ENCODE data around the gene ADAM23.

Gene ADAM23

GRCh38 chr2:206511283-206511682, 68.0 kb downstream of the ADAM23 start:
- DNase-seq (ENCODE audit: low spot score): no peak

GRCh38 chr2:206512999-206513398, 69.7 kb downstream of the ADAM23 start:
- no peak for DNase-seq (ENCODE audit: low spot score)

- DNase-seq (ENCODE audit: low spot score): no peak
Observed at GRCh38 chr2:206515580-206515979, 72.2 kb downstream of the ADAM23 start.

- no peak for DNase-seq (ENCODE audit: low spot score)
Observed at GRCh38 chr2:206518997-206519396, 75.7 kb downstream of the ADAM23 start.

GRCh38 chr2:206520450-206520849, 77.1 kb downstream of the ADAM23 start:
- DNase-seq (ENCODE audit: low spot score): no peak

- DNase-seq (ENCODE audit: low spot score): no peak
Observed at GRCh38 chr2:206521115-206521514, 77.8 kb downstream of the ADAM23 start.

- DNase-seq (ENCODE audit: low spot score): no peak
Observed at GRCh38 chr2:206521612-206522011, 78.3 kb downstream of the ADAM23 start.

GRCh38 chr2:206526416-206526815, 83.1 kb downstream of the ADAM23 start:
- DNase-seq (ENCODE audit: low spot score): no peak

- DNase-seq (ENCODE audit: low spot score): no peak
Observed at GRCh38 chr2:206527153-206527552, 83.8 kb downstream of the ADAM23 start.

- DNase-seq (ENCODE audit: low spot score): no peak
Observed at GRCh38 chr2:206530727-206531126, 87.4 kb downstream of the ADAM23 start.

- DNase-seq (ENCODE audit: low spot score): no peak
Observed at GRCh38 chr2:206531996-206532543, 88.7 kb downstream of the ADAM23 start.

GRCh38 chr2:206533977-206534376, 90.6 kb downstream of the ADAM23 start:
- no peak for DNase-seq (ENCODE audit: low spot score)

GRCh38 chr2:206535260-206535986, 92.1 kb downstream of the ADAM23 start:
- DNase-seq (ENCODE audit: low spot score): no peak

- no peak for DNase-seq (ENCODE audit: low spot score)
Observed at GRCh38 chr2:206540757-206541156, 97.4 kb downstream of the ADAM23 start.

- no peak for DNase-seq (ENCODE audit: low spot score)
Observed at GRCh38 chr2:206543073-206543472, 99.7 kb downstream of the ADAM23 start.

GRCh38 chr2:206548383-206548782, 105.1 kb downstream of the ADAM23 start:
- DNase-seq (ENCODE audit: low spot score): no peak

- DNase-seq (ENCODE audit: low spot score): no peak
Observed at GRCh38 chr2:206555721-206556120, 112.4 kb downstream of the ADAM23 start.

GRCh38 chr2:206556357-206556949, 113.1 kb downstream of the ADAM23 start:
- peak; percentile 39 for DNase-seq (ENCODE audit: low spot score)

- no peak for DNase-seq (ENCODE audit: low spot score)
Observed at GRCh38 chr2:206557321-206557720, 114.0 kb downstream of the ADAM23 start.

- no peak for DNase-seq (ENCODE audit: low spot score)
Observed at GRCh38 chr2:206558492-206558891, 115.2 kb downstream of the ADAM23 start.

GRCh38 chr2:206561962-206562361, 118.6 kb downstream of the ADAM23 start:
- DNase-seq (ENCODE audit: low spot score): no peak

- DNase-seq (ENCODE audit: low spot score): no peak
Observed at GRCh38 chr2:206562375-206562774, 119.0 kb downstream of the ADAM23 start.

GRCh38 chr2:206563374-206563773, 120.0 kb downstream of the ADAM23 start:
- DNase-seq (ENCODE audit: low spot score): no peak

- no peak for DNase-seq (ENCODE audit: low spot score)
Observed at GRCh38 chr2:206565666-206566065, 122.3 kb downstream of the ADAM23 start.
